Fibroblast of upper back skin (primary cell): ENCODE measurements around the gene BCL2L2.

Experiments
- DNase-seq: peaks from one replicate; pipeline ENCODE4 v3.0.0-alpha.2; 2013

Gene BCL2L2

GRCh38 chr14:23299986-23300686 is 6.5 kb upstream of the BCL2L2 start:
- DNase-seq, result no peak

- no peak for DNase-seq
Measured at GRCh38 chr14:23300687-23301223, 5.9 kb upstream of the BCL2L2 start.

GRCh38 chr14:23301288-23301968 is 5.2 kb upstream of the BCL2L2 start:
- peak; percentile 98 for DNase-seq

GRCh38 chr14:23301969-23302289 is 4.7 kb upstream of the BCL2L2 start:
- no peak for DNase-seq

GRCh38 chr14:23302290-23303225 is 4.1 kb upstream of the BCL2L2 start, which contains the start of gene PPP1R3E:
Gene PPP1R3E (minus strand): TSS chr14:23302859. CDS start chr14:23302576, 283 bp downstream.
- DNase-seq, result peak; percentile 40

GRCh38 chr14:23307146-23307530 is 505 bp downstream of the BCL2L2 start:
- DNase-seq, result no peak

GRCh38 chr14:23307687-23308644 is 1.3 kb downstream of the BCL2L2 start:
- DNase-seq, result no peak

GRCh38 chr14:23308721-23309445 is 2.2 kb downstream of the BCL2L2 start:
- DNase-seq, result no peak

GRCh38 chr14:23310546-23310945 is 3.9 kb downstream of the BCL2L2 start:
- DNase-seq, result no peak

- DNase-seq, result no peak
Measured at GRCh38 chr14:23316300-23316699, 9.7 kb downstream of the BCL2L2 start.

- DNase-seq, result no peak
Measured at GRCh38 chr14:23319746-23320583, 13.3 kb downstream of the BCL2L2 start.

- DNase-seq, result peak; percentile 100
Measured at GRCh38 chr14:23320584-23321571, 14.2 kb downstream of the BCL2L2 start, which contains the start of gene PABPN1. Gene PABPN1 (plus strand): TSS chr14:23321457. CDS start chr14:23321470, 13 bp downstream.

GRCh38 chr14:23321572-23322547 is 15.2 kb downstream of the BCL2L2 start:
- DNase-seq, result peak; percentile 50

GRCh38 chr14:23322568-23323517 is 16.2 kb downstream of the BCL2L2 start:
- no peak for DNase-seq

GRCh38 chr14:23323838-23324454 is 17.3 kb downstream of the BCL2L2 start:
- DNase-seq, result no peak

GRCh38 chr14:23324455-23324846 is 17.8 kb downstream of the BCL2L2 start:
- DNase-seq, result no peak
